NOMO-1 treated with dmso at 0.1 percent for 144 hours (cell line): ENCODE data around the gene CDK10.
A peak's percentile ranks its signal among the peaks of the same experiment; 100 is the strongest.
"Not testable (repeated sequence)": the region's sequence is repeated elsewhere in the genome, so short reads cannot be mapped to it uniquely, and the experiment has no call there.

Source experiments
- DNase-seq: peaks from one replicate; lab custom pipeline; 2025; ENCODE audit not compliant: unreplicated experiment; lab: John Stamatoyannopoulos, UW

Gene CDK10

DNA sequence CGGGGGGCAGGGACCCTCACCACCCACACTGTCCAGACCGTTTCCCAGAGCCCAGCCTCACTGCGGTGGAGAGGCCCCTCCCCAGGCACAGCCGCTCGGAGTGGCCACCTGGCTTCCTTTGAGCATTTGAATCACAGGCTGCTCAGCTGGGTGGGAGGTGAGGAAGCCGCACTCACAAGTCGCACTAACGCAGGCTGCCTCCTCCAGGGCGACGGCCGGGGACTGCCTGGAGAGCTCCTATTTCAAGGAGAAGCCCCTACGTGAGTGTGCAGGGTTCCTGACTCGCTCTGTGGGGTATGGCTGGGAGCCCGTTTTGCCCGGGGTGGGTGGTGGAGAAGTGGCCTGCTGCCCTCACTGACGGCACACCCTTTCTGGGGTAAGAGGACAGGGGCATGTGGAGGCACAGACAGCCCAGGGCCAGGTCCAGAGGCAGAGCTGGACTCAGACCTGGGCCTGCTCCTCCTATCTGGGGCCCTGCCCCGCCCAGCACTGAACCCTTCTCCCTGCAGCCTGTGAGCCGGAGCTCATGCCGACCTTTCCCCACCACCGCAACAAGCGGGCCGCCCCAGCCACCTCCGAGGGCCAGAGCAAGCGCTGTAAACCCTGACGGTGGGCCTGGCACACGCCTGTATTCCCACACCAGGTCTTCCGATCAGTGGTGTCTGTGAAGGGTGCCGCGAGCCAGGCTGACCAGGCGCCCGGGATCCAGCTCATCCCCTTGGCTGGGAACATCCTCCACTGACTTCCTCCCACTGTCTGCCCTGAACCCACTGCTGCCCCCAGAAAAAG lies 8.8 kb downstream of the CDK10 start:
- DNase-seq = no peak

GRCh38 chr16:89695875-89696669 lies 9.6 kb downstream of the CDK10 start:
- no peak for DNase-seq

GRCh38 chr16:89696670-89697128 lies 10.2 kb downstream of the CDK10 start:
- no peak for DNase-seq

- DNase-seq = no peak
Measured at GRCh38 chr16:89697161-89697615, 10.7 kb downstream of the CDK10 start.

DNA sequence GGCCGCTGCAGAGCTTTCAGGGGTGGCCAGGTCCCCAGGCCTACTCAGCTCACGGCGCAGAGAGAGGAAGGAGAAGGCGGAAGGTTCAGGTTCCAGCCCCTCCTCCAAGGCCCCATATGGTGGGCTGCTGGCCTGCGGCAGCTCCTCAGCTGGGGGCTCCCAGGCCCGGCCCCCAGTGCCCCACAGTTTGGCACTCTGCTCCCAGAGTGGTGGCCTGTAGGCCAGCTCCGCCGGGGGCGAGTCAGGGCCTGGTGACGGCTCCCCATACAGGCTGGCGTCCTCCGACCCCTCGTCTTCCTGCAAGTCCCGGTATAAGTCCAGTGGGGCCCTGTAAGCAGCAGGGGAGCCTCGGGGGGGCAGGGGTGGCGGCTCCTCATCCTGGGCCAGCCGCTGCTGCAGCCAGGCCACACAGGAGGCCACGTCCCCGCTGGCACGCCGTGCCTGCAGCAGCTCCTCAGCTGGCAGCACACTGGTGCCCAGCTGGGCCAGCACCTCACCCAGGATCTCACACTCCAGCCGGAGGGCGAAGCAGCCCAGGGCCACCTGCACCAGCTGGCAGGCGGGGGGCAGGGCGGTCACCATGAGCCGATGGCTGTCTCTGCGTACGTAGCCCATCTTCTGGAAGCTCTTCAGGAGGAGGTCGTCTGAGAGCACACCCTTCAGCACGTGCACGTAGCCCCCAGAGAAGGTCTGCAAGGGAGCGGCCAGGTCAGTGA lies 11.3 kb downstream of the CDK10 start:
- DNase-seq = no peak

GRCh38 chr16:89698717-89699116 lies 12.2 kb downstream of the CDK10 start:
- DNase-seq = not testable (repeated sequence)

DNA sequence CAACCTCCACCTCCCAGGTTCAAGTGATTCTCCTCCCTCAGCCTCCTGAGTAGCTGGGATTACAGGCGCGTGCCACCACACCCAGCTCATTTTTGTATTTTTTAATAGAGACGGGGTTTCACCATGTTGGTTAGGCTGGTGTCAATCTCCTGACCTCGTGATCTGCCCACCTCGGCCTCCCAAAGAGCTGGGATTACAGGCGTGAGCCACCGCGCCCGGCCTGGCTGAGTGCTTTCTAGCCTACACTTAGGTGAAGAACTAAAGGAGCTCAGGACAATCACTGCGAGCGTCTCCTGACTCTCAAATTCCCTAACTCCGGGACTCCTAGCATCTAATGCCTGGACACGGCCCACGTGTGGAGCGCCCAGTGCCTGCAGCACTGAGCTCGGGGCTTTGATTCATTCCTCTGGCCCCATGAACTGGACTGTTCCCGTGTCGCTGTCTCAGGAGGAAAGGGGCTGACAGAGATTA lies 13.2 kb downstream of the CDK10 start:
- not testable (repeated sequence) for DNase-seq

DNA sequence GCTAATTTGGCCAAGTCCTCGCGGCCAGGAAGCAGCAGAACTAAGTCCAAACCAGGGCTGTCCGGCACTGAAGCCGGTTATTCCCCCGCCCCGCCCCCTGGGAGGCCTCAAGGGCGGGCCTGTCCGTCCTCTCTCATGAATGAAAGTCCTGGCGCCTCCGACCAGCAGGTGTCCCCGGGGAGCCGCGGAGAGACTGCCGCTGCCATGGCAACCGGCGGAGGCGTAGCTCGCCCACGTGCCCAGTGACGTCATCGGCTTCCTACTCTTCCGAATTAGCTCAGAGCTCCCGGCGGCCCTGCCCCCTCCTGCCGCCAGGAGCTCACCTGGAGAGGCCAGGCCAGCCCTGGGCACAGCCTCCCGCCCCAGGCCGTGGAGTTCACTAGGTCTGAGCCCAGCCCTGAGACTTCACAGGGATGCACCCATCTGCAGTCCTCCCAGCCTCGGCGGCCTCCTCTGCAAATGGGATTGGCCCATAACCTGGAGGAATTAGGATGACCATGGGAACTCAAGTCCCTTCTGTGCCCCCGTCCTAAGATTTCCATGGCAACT lies 13.7 kb downstream of the CDK10 start:
- peak; percentile 94 for DNase-seq

GRCh38 chr16:89700649-89701424 lies 14.3 kb downstream of the CDK10 start:
- no peak for DNase-seq

DNA sequence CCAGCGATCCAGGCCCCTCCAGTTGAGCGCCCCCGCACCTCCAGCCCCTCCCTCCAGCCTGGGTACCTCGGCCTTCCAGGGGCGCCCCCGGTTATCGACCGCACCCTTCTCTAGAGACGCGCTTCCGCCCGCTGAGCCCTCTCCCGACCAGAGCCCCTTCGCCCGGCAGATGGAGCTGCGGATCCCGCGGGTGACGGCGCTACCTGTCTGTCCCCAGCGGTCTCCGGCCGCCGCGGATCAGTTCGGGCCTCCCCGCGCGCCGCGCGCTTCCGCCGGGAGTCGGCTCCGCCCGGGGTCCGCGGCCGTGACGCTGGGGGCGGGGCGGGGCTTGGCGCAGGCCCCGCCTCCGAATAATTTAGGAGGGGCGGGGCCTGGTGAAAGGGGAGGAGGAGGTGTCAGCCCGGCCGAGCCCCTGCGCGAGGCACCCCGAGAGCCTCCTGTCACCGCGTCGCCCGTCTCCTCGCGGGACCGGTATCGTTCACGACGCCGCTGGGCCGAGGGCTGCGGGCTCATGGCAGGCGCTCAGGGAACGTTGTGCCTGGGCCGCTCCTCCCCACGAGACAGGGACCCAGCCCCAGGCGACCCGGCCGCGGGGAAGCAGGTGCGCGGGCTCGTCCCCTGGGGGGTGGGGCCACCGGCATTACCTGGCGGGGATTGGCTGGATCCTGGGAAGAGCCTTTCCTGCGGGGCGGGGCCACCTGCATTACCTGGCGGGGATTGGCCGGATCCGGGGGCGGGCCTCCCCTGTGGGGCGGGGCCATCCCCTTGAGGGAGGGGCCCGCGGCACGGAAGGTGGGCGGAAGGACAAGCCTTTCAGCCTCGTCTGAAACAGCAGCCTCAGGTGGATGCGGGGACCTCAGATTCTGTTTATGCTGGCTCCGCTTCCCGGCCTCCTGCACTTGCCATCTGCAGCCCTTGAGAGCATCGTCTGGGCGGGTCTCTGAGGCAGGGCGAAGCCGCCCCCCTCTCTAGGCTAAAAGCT lies 15.2 kb downstream of the CDK10 start, which contains the start of gene SPATA2L:
Gene SPATA2L, minus strand, starts transcription at position 281 of the 982 bp plus-strand sequence. CDS start 473 bp downstream, outside the sequence.
- peak; percentile 90 for DNase-seq

GRCh38 chr16:89704281-89704680 lies 17.8 kb downstream of the CDK10 start:
- DNase-seq = no peak

DNA sequence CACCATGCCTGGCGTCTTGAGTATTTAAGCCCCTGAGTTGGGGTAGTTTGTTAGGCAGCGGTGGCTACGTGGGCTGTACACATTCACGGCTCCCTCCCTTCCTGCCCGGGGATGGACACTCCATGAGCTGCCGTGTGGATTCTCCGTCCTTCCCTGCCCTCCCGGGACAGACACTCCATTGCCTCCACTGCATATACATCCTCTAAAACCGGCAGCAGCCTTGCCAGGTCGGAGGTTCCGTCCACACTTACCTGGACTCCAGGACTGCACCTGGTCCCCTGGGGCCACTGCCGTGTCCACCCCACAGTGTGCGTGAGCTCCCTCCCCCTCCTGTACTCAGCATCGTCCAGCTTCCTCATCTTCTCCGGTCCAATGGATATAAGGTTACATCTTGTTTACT lies 18.5 kb downstream of the CDK10 start:
- no peak for DNase-seq

DNA sequence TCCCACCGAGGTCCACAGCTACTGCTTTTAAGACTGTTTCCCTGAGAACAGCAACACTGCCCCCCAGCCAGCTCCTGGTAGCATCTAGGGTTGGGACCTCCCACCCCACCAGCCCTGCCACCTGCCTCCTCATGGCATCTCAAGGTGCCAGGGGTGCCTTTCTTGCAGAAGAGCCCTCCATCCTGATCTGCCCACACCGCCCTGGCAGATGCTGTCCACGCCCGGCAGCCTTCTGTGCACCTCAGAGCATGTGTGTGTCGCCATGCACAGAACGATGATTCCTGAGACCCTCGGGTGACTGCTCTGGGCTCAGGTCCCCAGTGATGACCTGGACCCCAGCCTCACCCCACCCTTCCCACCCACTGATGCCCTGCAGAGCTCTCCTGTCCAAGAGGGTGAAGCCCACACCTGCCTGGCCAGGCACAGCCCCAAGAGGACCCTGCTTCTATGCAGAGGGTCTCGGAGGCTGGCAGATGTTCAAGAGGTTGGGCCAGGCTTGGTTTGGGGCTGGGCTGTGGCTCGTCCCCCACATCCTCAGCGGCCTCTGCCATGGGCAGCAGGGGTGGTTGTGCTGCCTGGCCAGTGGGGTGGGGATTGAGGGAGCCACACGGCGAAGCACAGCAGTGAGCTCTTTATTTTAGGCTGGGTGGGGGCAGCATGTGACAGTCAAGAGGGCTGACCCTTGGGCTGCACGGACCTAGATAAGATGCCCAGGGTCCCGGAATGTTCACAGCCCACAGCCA lies 20.2 kb downstream of the CDK10 start:
- DNase-seq = no peak

DNA sequence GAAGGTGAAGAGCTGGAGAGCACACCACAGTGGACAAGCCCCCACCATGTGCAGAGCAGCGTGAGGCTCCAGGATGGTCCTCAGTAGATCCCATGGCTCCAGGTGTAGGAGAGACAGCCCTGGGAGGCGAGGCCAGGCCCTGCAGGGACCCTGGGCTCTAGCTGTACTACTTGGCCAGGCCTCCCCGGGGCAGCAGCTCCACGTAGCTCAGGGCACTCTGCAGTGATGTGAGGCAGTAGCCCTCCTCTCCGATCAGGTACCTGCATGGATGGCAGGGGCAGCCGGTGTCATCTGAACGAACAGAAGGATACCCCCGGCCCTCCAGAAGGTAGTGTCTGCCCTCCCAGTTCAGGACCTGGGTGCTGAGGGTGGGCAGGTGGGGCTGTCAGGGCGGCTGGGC lies 21.2 kb downstream of the CDK10 start:
- DNase-seq = no peak

GRCh38 chr16:89708481-89708931 lies 22.0 kb downstream of the CDK10 start:
- no peak for DNase-seq

- no peak for DNase-seq
Measured at GRCh38 chr16:89709166-89709565, 22.7 kb downstream of the CDK10 start.

- no peak for DNase-seq
Measured at GRCh38 chr16:89709716-89710432, 23.4 kb downstream of the CDK10 start.
